ENCODE results near the gene MIGA2.

MIGA2 gene

DNA sequence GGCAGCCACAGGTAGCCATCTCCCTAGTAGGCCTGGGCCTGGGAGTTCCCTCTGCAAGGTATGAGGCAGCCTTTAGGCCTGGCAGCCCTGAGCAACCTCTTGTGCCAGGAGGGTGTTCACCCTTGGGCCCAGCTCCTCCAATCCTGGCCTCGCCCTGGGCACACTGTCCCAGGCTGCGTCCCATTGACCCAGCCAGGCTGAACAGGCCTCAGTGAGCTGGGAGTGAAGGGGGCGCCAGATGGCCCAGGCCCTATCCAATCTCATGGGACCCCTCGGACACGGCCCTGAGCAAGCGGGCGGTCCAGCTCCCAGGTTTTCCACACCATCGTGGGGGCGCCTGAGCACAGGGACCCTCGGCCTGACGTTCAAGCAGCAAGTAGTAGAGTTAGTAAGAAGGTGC, 22.8 kb upstream of the MIGA2 start:
- DNase-seq (ENCODE audit: low read depth in 1 of 2, low spot score in 1 of 2), result no peak
- no peak overlapping the region for H3K4me3 ChIP-seq (replicated peaks; ENCODE audit: insufficient read depth, low read length)
- no peaks in the 10 kb centered on the region for H3K27me3 ChIP-seq (ENCODE audit: insufficient read depth, poor library complexity, severe bottlenecking)
- no peak overlapping the region for H3K27ac ChIP-seq (replicated peaks)
- TF ChIP-seq, protein P1, sequence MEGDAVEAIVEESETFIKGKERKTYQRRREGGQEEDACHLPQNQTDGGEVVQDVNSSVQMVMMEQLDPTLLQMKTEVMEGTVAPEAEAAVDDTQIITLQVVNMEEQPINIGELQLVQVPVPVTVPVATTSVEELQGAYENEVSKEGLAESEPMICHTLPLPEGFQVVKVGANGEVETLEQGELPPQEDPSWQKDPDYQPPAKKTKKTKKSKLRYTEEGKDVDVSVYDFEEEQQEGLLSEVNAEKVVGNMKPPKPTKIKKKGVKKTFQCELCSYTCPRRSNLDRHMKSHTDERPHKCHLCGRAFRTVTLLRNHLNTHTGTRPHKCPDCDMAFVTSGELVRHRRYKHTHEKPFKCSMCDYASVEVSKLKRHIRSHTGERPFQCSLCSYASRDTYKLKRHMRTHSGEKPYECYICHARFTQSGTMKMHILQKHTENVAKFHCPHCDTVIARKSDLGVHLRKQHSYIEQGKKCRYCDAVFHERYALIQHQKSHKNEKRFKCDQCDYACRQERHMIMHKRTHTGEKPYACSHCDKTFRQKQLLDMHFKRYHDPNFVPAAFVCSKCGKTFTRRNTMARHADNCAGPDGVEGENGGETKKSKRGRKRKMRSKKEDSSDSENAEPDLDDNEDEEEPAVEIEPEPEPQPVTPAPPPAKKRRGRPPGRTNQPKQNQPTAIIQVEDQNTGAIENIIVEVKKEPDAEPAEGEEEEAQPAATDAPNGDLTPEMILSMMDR (IDR thresholded peaks at IDR 0.05; ENCODE audit: insufficient read depth, low read length), result no peak
- TF ChIP-seq, protein P2, sequence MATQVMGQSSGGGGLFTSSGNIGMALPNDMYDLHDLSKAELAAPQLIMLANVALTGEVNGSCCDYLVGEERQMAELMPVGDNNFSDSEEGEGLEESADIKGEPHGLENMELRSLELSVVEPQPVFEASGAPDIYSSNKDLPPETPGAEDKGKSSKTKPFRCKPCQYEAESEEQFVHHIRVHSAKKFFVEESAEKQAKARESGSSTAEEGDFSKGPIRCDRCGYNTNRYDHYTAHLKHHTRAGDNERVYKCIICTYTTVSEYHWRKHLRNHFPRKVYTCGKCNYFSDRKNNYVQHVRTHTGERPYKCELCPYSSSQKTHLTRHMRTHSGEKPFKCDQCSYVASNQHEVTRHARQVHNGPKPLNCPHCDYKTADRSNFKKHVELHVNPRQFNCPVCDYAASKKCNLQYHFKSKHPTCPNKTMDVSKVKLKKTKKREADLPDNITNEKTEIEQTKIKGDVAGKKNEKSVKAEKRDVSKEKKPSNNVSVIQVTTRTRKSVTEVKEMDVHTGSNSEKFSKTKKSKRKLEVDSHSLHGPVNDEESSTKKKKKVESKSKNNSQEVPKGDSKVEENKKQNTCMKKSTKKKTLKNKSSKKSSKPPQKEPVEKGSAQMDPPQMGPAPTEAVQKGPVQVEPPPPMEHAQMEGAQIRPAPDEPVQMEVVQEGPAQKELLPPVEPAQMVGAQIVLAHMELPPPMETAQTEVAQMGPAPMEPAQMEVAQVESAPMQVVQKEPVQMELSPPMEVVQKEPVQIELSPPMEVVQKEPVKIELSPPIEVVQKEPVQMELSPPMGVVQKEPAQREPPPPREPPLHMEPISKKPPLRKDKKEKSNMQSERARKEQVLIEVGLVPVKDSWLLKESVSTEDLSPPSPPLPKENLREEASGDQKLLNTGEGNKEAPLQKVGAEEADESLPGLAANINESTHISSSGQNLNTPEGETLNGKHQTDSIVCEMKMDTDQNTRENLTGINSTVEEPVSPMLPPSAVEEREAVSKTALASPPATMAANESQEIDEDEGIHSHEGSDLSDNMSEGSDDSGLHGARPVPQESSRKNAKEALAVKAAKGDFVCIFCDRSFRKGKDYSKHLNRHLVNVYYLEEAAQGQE (IDR thresholded peaks at IDR 0.05; ENCODE audit: insufficient replicate concordance, low read depth), result no peak
- no peak for TF ChIP-seq GABPA (IDR thresholded peaks at IDR 0.05; ENCODE audit: low read depth)
- TF ChIP-seq SPI1 (IDR thresholded peaks at IDR 0.05; ENCODE audit: borderline replicate concordance, low read depth), result no peak
- no peak for TF ChIP-seq POLR2AphosphoS5 (IDR thresholded peaks at IDR 0.05; ENCODE audit: low read depth)

DNA sequence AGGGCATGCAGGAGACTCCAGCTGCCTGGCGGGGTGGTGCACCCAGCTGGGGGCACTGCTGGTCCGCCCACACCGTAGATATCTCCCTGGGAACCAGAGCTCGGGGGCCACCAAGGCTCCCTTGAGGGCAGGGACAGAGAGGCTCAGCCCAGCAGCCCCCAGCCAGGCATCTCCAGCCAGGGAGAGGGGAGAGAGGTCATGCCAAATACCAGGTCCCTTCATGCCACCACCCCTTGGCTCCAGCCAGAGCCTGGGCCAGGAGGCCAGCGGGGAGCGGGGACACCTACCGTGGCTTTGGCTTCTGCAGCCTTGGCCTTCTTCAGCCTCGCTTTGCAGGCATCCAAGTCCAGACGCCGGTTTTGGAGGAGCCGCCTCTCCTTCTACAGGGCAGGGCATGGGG, 22.3 kb upstream of the MIGA2 start:
- no peak for DNase-seq (ENCODE audit: low read depth in 1 of 2, low spot score in 1 of 2)
- Histone ChIP-seq H3K27me3 (ENCODE audit: insufficient read depth, poor library complexity, severe bottlenecking) (no peaks in the 10 kb centered on the region), H3K4me3 (replicated peaks; ENCODE audit: insufficient read depth, low read length) (no peak overlapping the region), H3K27ac (replicated peaks) (no peak overlapping the region)
- TF ChIP-seq, protein P2 (IDR thresholded peaks at IDR 0.05; ENCODE audit: insufficient replicate concordance, low read depth), result no peak
- TF ChIP-seq, protein P1 (IDR thresholded peaks at IDR 0.05; ENCODE audit: insufficient read depth, low read length), result no peak

DNA sequence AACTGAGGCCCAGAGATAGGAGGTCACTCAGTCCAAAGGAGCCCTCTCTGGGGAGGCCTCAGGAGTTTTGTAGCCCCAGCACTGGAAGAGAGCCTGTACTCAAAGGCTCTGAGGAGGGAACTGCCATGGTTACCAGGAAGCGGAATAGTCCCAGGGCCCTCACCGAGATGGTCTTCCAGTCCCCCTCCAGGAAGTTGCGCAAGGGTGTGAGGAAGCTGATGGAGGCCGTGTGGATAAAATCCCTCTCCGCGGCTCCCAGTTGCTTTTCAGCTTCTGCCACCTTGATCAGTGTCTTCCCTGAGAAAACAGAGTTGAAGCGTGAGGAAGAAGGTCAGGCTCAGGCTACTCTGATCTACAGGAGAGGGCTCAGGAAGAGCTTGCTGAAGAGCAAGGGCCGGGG, 21.8 kb upstream of the MIGA2 start:
- H3K27ac ChIP-seq (replicated peaks), result no peak overlapping the region
- H3K27me3 ChIP-seq (ENCODE audit: insufficient read depth, poor library complexity, severe bottlenecking), result no peaks in the 10 kb centered on the region
- DNase-seq (ENCODE audit: low read depth in 1 of 2, low spot score in 1 of 2), result no peak
- no peak overlapping the region for H3K4me3 ChIP-seq (replicated peaks; ENCODE audit: insufficient read depth, low read length)
- TF ChIP-seq POLR2AphosphoS5 (IDR thresholded peaks at IDR 0.05; ENCODE audit: low read depth) (no peak), GABPA (IDR thresholded peaks at IDR 0.05; ENCODE audit: low read depth) (no peak), SPI1 (IDR thresholded peaks at IDR 0.05; ENCODE audit: borderline replicate concordance, low read depth) (no peak)
- TF ChIP-seq, protein P2 (IDR thresholded peaks at IDR 0.05; ENCODE audit: insufficient replicate concordance, low read depth), result no peak
- TF ChIP-seq, protein P1 (IDR thresholded peaks at IDR 0.05; ENCODE audit: insufficient read depth, low read length), result no peak

Measured in HL-60 (cell line).